Measurements from ENCODE around the gene IL13RA2. TPM values are rescaled to one million over a fixed set of nuclear protein-coding genes. Genes with fewer than 3 reads are reported as not detected.
A peak's percentile ranks its signal among the peaks of the same experiment; 100 is the strongest.

Gene IL13RA2
- total and polyA plus RNA-seq, 5 donors: 0.18 to 0.48 TPM; not detected in 3

GRCh38 chrX:114985967-114986592, 31.3 kb downstream of the IL13RA2 start:
- Histone ChIP-seq H3K27me3 (ENCODE audit: control insufficient read depth, insufficient read depth) (no peaks in the 10 kb centered on the region), H3K4me1 (ENCODE audit: control insufficient read depth, insufficient read depth, low read length) (no peaks in the 10 kb centered on the region), H3K27ac (ENCODE audit: low read length) (no peak overlapping the region), H3K9me3 (ENCODE audit: control insufficient read depth, low read length) (no peaks in the 10 kb centered on the region), H3K4me3 (ENCODE audit: low read length) (no peak overlapping the region)
- intact Hi-C loops (cut with DNase I): no loop called here
- WGBS: 76% methylated on average over 5 of the region's 5 CpGs
- DNase-seq: no peak
- no peak for ATAC-seq

- Histone ChIP-seq H3K4me3 (ENCODE audit: low read length) (no peak overlapping the region), H3K9me3 (ENCODE audit: control insufficient read depth, low read length) (no peaks in the 10 kb centered on the region), H3K4me1 (ENCODE audit: control insufficient read depth, insufficient read depth, low read length) (no peaks in the 10 kb centered on the region), H3K27me3 (ENCODE audit: control insufficient read depth, insufficient read depth) (no peaks in the 10 kb centered on the region), H3K27ac (ENCODE audit: low read length) (no peak overlapping the region)
- ATAC-seq: no peak
- DNase-seq: no peak
- WGBS: 90% methylated on average over 2 of the region's 2 CpGs
- intact Hi-C loops (cut with DNase I): no loop called here
Measured at GRCh38 chrX:114976292-114976691, 41.1 kb downstream of the IL13RA2 start.

GRCh38 chrX:114973013-114973412, 44.4 kb downstream of the IL13RA2 start:
- no peak for DNase-seq

GRCh38 chrX:114970806-114971205, 46.6 kb downstream of the IL13RA2 start:
- no peak overlapping the region for H3K4me3 ChIP-seq (ENCODE audit: low read length)

More at GRCh38 chrX:114973013-114973412, 44.4 kb downstream of the IL13RA2 start:
- Histone ChIP-seq H3K4me1 (ENCODE audit: control insufficient read depth, insufficient read depth, low read length) (no peaks in the 10 kb centered on the region), H3K9me3 (ENCODE audit: control insufficient read depth, low read length) (no peaks in the 10 kb centered on the region), H3K27me3 (ENCODE audit: control insufficient read depth, insufficient read depth) (no peaks in the 10 kb centered on the region), H3K27ac (ENCODE audit: low read length) (no peak overlapping the region), H3K4me3 (ENCODE audit: low read length) (no peak overlapping the region)
- ATAC-seq: no peak
- intact Hi-C loops (cut with DNase I): no loop called here

GRCh38 chrX:114964374-114964773, 53.0 kb downstream of the IL13RA2 start:
- intact Hi-C loops (cut with DNase I): loop anchor here in 1 of 4 donors (10.0 kb wide), 1 partner anchor 340 kb away; no protein-coding TSS in a partner anchor

More at GRCh38 chrX:114970806-114971205, 46.6 kb downstream of the IL13RA2 start:
- ATAC-seq (no peak), DNase-seq (no peak)
- no peak overlapping the region for H3K27ac ChIP-seq (ENCODE audit: low read length)
- no peaks in the 10 kb centered on the region for H3K9me3 ChIP-seq (ENCODE audit: control insufficient read depth, low read length)
- no peaks in the 10 kb centered on the region for H3K27me3 ChIP-seq (ENCODE audit: control insufficient read depth, insufficient read depth)
- no peaks in the 10 kb centered on the region for H3K4me1 ChIP-seq (ENCODE audit: control insufficient read depth, insufficient read depth, low read length)
- intact Hi-C loops (cut with DNase I): no loop called here
- WGBS: 80% methylated on average over 3 of the region's 3 CpGs

GRCh38 chrX:114962209-114962608, 55.2 kb downstream of the IL13RA2 start:
- intact Hi-C loops (cut with DNase I): loop anchor here in 1 of 4 donors (10.0 kb wide), 1 partner anchor 337 kb away; no protein-coding TSS in a partner anchor

More at GRCh38 chrX:114964374-114964773, 53.0 kb downstream of the IL13RA2 start:
- Histone ChIP-seq H3K4me3 (ENCODE audit: low read length) (no peak overlapping the region), H3K9me3 (ENCODE audit: control insufficient read depth, low read length) (no peaks in the 10 kb centered on the region), H3K4me1 (ENCODE audit: control insufficient read depth, insufficient read depth, low read length) (no peaks in the 10 kb centered on the region), H3K27ac (ENCODE audit: low read length) (no peak overlapping the region), H3K27me3 (ENCODE audit: control insufficient read depth, insufficient read depth) (no peaks in the 10 kb centered on the region)
- ATAC-seq: peak in 1 of 2 donors; percentile 31
- 47% methylated on average over 3 of the region's 3 CpGs for WGBS
- DNase-seq: no peak

GRCh38 chrX:114959729-114960128, 57.7 kb downstream of the IL13RA2 start:
- no peak for DNase-seq
- H3K4me3 ChIP-seq (ENCODE audit: low read length): no peak overlapping the region
- H3K27ac ChIP-seq (ENCODE audit: low read length): no peak overlapping the region
- intact Hi-C loops (cut with DNase I): loop anchor here in 2 of 4 donors (10.0 kb wide), 2 partner anchors 335 to 345 kb away; no protein-coding TSS in a partner anchor
- H3K4me1 ChIP-seq (ENCODE audit: control insufficient read depth, insufficient read depth, low read length): no peaks in the 10 kb centered on the region
- no peak for ATAC-seq
- no peaks in the 10 kb centered on the region for H3K9me3 ChIP-seq (ENCODE audit: control insufficient read depth, low read length)
- no peaks in the 10 kb centered on the region for H3K27me3 ChIP-seq (ENCODE audit: control insufficient read depth, insufficient read depth)

More at GRCh38 chrX:114962209-114962608, 55.2 kb downstream of the IL13RA2 start:
- no peak for ATAC-seq
- H3K4me3 ChIP-seq (ENCODE audit: low read length): no peak overlapping the region
- DNase-seq: no peak
- H3K4me1 ChIP-seq (ENCODE audit: control insufficient read depth, insufficient read depth, low read length): no peaks in the 10 kb centered on the region
- H3K27ac ChIP-seq (ENCODE audit: low read length): no peak overlapping the region
- H3K27me3 ChIP-seq (ENCODE audit: control insufficient read depth, insufficient read depth): no peaks in the 10 kb centered on the region
- no peaks in the 10 kb centered on the region for H3K9me3 ChIP-seq (ENCODE audit: control insufficient read depth, low read length)

Other genes starting within 250 kb of the IL13RA2 start
- gene RBMXL3, start 171.8 kb upstream of the IL13RA2 start, total RNA-seq: not detected
- gene RBMXL3, start 171.8 kb upstream of the IL13RA2 start, polyA plus RNA-seq: not detected
- 1 to 10 TPM; 5.7 to 8.5 (median 7.6) TPM for gene LRCH2, start 216.5 kb upstream of the IL13RA2 start, total RNA-seq
- gene LRCH2, start 216.5 kb upstream of the IL13RA2 start, polyA plus RNA-seq: 3.6 TPM